Large intestine (tissue), 3 donors: ENCODE results near the gene ISCU. TPM values are rescaled to one million over a fixed set of nuclear protein-coding genes. Genes with fewer than 3 reads are reported as not detected.

Experiments
- DNase-seq, 2 donors: peaks; one replicate each; pipeline versions ENCODE4 v3.0.0 to v3.0.0-alpha.2; 2013
- H3K27ac ChIP-seq: one replicate; pipeline ENCODE4 v1.5.1; 2013; ENCODE audit warnings: low read length
- H3K27me3 ChIP-seq: 2 replicates; pipeline ENCODE4 v1.6.1; 2013; ENCODE audit warnings: low read length; ENCODE audit not compliant: control insufficient read depth, insufficient read depth
- H3K36me3 ChIP-seq: 2 replicates; pipeline ENCODE4 v1.6.1; 2013; ENCODE audit warnings: low read length; ENCODE audit not compliant: control insufficient read depth, insufficient read depth
- H3K4me1 ChIP-seq: one replicate; pipeline ENCODE4 v1.6.1; 2013; ENCODE audit warnings: low read length; ENCODE audit not compliant: control insufficient read depth, insufficient read depth
- H3K4me3 ChIP-seq: one replicate; pipeline ENCODE4 v1.5.1; 2013; ENCODE audit warnings: low read length
- H3K9me3 ChIP-seq: one replicate; pipeline ENCODE4 v1.6.1; 2013; ENCODE audit warnings: mild to moderate bottlenecking, low read depth, low read length, moderate library complexity; ENCODE audit not compliant: control insufficient read depth
- WGBS: methylation state at CpG from one replicate; pipeline ENCODE4 v1.1.5; 2013; ENCODE audit warnings: low lambda C conversion rate; ENCODE audit not compliant: insufficient coverage; 5-methylcytosine and 5-hydroxymethylcytosine counted together
- polyA plus RNA-seq: library from polyadenylated mRNA; unstranded; fragments of 120-200 nt; gene quantifications from one replicate; pipeline ENCODE4 v1.2.1, GENCODE V29; 2013

ISCU gene
- polyA plus RNA-seq, 1 donor = 103 TPM

GRCh38 chr12:108560752-108561719, 1.4 kb upstream of the ISCU start, which contains the start of gene SART3:
SART3 (minus strand) TSS chr12:108561173; CDS start chr12:108561154, 19 bp downstream.
- no CpG with 5 or more reads among the region's 57 CpGs for WGBS
- peaks cover 32% of the 10 kb centered on the region for H3K36me3 ChIP-seq
- peak; percentile 86 to 94 for DNase-seq
- H3K4me1 ChIP-seq = peaks cover 7% of the 10 kb centered on the region
- no peaks in the 10 kb centered on the region for H3K27me3 ChIP-seq
- H3K4me3 ChIP-seq = peak within 1 kb of the TSS; percentile 94
- H3K27ac ChIP-seq = peak within 1 kb of the TSS; percentile 93
- H3K9me3 ChIP-seq = no peaks in the 10 kb centered on the region

- DNase-seq = peak in 1 of 2 donors; percentile 7
- Histone ChIP-seq H3K36me3 (peaks cover 37% of the 10 kb centered on the region), H3K4me3 (peak overlapping the region; percentile 94), H3K9me3 (no peaks in the 10 kb centered on the region), H3K27me3 (no peaks in the 10 kb centered on the region), H3K27ac (peak overlapping the region; percentile 93), H3K4me1 (peaks cover 7% of the 10 kb centered on the region)
- WGBS = no CpG with 5 or more reads among the region's 20 CpGs
Measured at GRCh38 chr12:108561852-108562347, 496 bp upstream of the ISCU start.

- peaks cover 42% of the 10 kb centered on the region for H3K36me3 ChIP-seq
- peak overlapping the region; percentile 88 for H3K27ac ChIP-seq
- no peaks in the 10 kb centered on the region for H3K27me3 ChIP-seq
- H3K4me3 ChIP-seq = peak overlapping the region; percentile 91
- H3K4me1 ChIP-seq = peaks cover 6% of the 10 kb centered on the region
- H3K9me3 ChIP-seq = no peaks in the 10 kb centered on the region
- DNase-seq = peak; percentile 85 to 89
- WGBS = no CpG with 5 or more reads among the region's 14 CpGs
Measured at GRCh38 chr12:108563136-108563803, 874 bp downstream of the ISCU start.

- Histone ChIP-seq H3K27me3 (no peaks in the 10 kb centered on the region), H3K9me3 (no peaks in the 10 kb centered on the region), H3K4me1 (peaks cover 4% of the 10 kb centered on the region), H3K4me3 (no peak overlapping the region), H3K36me3 (peaks cover 45% of the 10 kb centered on the region), H3K27ac (no peak overlapping the region)
- DNase-seq = no peak
- 0% methylated on average over 1 of the region's 1 CpG for WGBS
Measured at GRCh38 chr12:108563804-108564151, 1.4 kb downstream of the ISCU start.

- H3K4me1 ChIP-seq = peaks cover 1% of the 10 kb centered on the region
- H3K36me3 ChIP-seq = peaks cover 48% of the 10 kb centered on the region
- H3K27ac ChIP-seq = no peak overlapping the region
- no peak overlapping the region for H3K4me3 ChIP-seq
- H3K9me3 ChIP-seq = no peaks in the 10 kb centered on the region
- no peak for DNase-seq
- no peaks in the 10 kb centered on the region for H3K27me3 ChIP-seq
Measured at GRCh38 chr12:108564724-108565123, 2.3 kb downstream of the ISCU start.

- Histone ChIP-seq H3K36me3 (peaks cover 48% of the 10 kb centered on the region), H3K4me3 (no peak overlapping the region), H3K4me1 (no peaks in the 10 kb centered on the region), H3K9me3 (no peaks in the 10 kb centered on the region), H3K27ac (no peak overlapping the region), H3K27me3 (no peaks in the 10 kb centered on the region)
- no CpG with 5 or more reads among the region's 3 CpGs for WGBS
- DNase-seq = no peak
Measured at GRCh38 chr12:108565146-108565545, 2.8 kb downstream of the ISCU start.

- no CpG with 5 or more reads among the region's 2 CpGs for WGBS
- H3K27ac ChIP-seq = no peak overlapping the region
- no peaks in the 10 kb centered on the region for H3K9me3 ChIP-seq
- no peaks in the 10 kb centered on the region for H3K27me3 ChIP-seq
- DNase-seq = no peak
- no peaks in the 10 kb centered on the region for H3K4me1 ChIP-seq
- H3K4me3 ChIP-seq = no peak overlapping the region
- H3K36me3 ChIP-seq = peaks cover 48% of the 10 kb centered on the region
Measured at GRCh38 chr12:108565976-108566375, 3.6 kb downstream of the ISCU start.

GRCh38 chr12:108566452-108566851, 4.1 kb downstream of the ISCU start:
- no peak for DNase-seq
- peaks cover 48% of the 10 kb centered on the region for H3K36me3 ChIP-seq
- no peaks in the 10 kb centered on the region for H3K9me3 ChIP-seq
- WGBS = no CpG with 5 or more reads among the region's 4 CpGs
- no peak overlapping the region for H3K27ac ChIP-seq
- H3K4me3 ChIP-seq = no peak overlapping the region
- no peaks in the 10 kb centered on the region for H3K4me1 ChIP-seq
- H3K27me3 ChIP-seq = no peaks in the 10 kb centered on the region

- WGBS = no CpG with 5 or more reads among the region's 7 CpGs
- DNase-seq = no peak
- Histone ChIP-seq H3K4me1 (no peaks in the 10 kb centered on the region), H3K4me3 (no peak overlapping the region), H3K27me3 (no peaks in the 10 kb centered on the region), H3K36me3 (peaks cover 48% of the 10 kb centered on the region), H3K27ac (peak overlapping the region; percentile 12), H3K9me3 (no peaks in the 10 kb centered on the region)
Measured at GRCh38 chr12:108567406-108568337, 5.3 kb downstream of the ISCU start.
